SK-N-SH (cell line): ENCODE data around the gene RBM18. TPM values are rescaled to one million over a fixed set of nuclear protein-coding genes. Genes with fewer than 3 reads are reported as not detected.

Experiments
- CTCF ChIA-PET: fragments of 300-600, 350-600 bp; formaldehyde crosslinking; extraction: SDS; loops from one replicate; lab custom pipeline; 2021; lab: Yijun Ruan, JAX
- POLR2A ChIA-PET: fragments of 350-600 bp; sonication (Branson Sonifier 250); formaldehyde crosslinking; extraction: SDS; loops from one replicate; lab custom pipeline; 2020; ENCODE audit warnings: antibody characterized with exemption, inconsistent platforms; lab: Yijun Ruan, JAX
- DNase-seq: peaks from one replicate; pipeline ENCODE4 v3.0.0; 2012
- H2AFZ ChIP-seq: fragments of 200-600 bp; sonication (generic); 2 replicates; pipeline ENCODE4 v1.8.1; 2016; ENCODE audit warnings: antibody characterized with exemption, mild to moderate bottlenecking, low read depth
- H3F3A ChIP-seq: fragments of 200-600 bp; sonication (generic); replicated peaks from 2 replicates; pipeline ENCODE3; 2016; ENCODE audit warnings: antibody characterized with exemption, mild to moderate bottlenecking; ENCODE audit not compliant: insufficient read depth
- H3K27ac ChIP-seq, 2 experiments: fragments of 200-500 bp in 1 of 2; fragments of 200-600 bp in 1 of 2; sonication (Bioruptor generic) in 1 of 2; sonication (generic), shearing (Covaris generic) in 1 of 2; 2 replicates each; pipeline versions ENCODE4 v1.5.1 to v1.6.1; 2014 to 2016; ENCODE audit warnings: low read depth in 2 of 2, inconsistent platforms in 1 of 2, low read length in 1 of 2, mild to moderate bottlenecking in 1 of 2, mixed read lengths in 1 of 2
- H3K27me3 ChIP-seq: fragments of 200-600 bp; sonication (generic), shearing (Covaris generic); 2 replicates; pipeline ENCODE4 v1.6.1; 2016; ENCODE audit warnings: mixed run types; ENCODE audit not compliant: insufficient read depth
- H3K36me3 ChIP-seq, 2 experiments: fragments of 200-500 bp in 1 of 2; fragments of 200-600 bp in 1 of 2; sonication (Bioruptor generic) in 1 of 2; sonication (generic) in 1 of 2; replicated peaks in 1 of 2; 2 replicates each; pipeline versions ENCODE3 to v1.5.1; 2014 to 2016; ENCODE audit warnings: low read length in 1 of 2, mild to moderate bottlenecking in 1 of 2; ENCODE audit not compliant: insufficient read depth in 2 of 2, control insufficient read depth in 1 of 2
- H3K4me1 ChIP-seq, 2 experiments: fragments of 200-500 bp in 1 of 2; fragments of 200-600 bp in 1 of 2; sonication (Bioruptor generic) in 1 of 2; sonication (generic), shearing (Covaris generic) in 1 of 2; 2 replicates each; pipeline versions ENCODE4 v1.5.1 to v1.6.1; 2014 to 2016; ENCODE audit warnings: low read depth in 1 of 2, low read length in 1 of 2, mixed run types in 1 of 2; ENCODE audit not compliant: insufficient read depth in 2 of 2, control insufficient read depth in 1 of 2
- H3K4me2 ChIP-seq: fragments of 200-600 bp; sonication (generic), shearing (Covaris generic); 2 replicates; pipeline ENCODE4 v1.6.1; 2017; ENCODE audit warnings: mixed run types
- H3K4me3 ChIP-seq, 2 experiments: fragments of 200-500 bp in 1 of 2; fragments of 200-600 bp in 1 of 2; sonication (Bioruptor generic) in 1 of 2; sonication (generic), shearing (Covaris generic) in 1 of 2; 2 replicates each; pipeline versions ENCODE4 v1.5.1 to v1.8.1; 2014 to 2016; ENCODE audit warnings: low read depth in 2 of 2, inconsistent platforms in 1 of 2, low read length in 1 of 2, mild to moderate bottlenecking in 1 of 2, mixed read lengths in 1 of 2, moderate library complexity in 1 of 2
- H3K79me2 ChIP-seq: fragments of 200-600 bp; sonication (generic); 2 replicates; pipeline ENCODE4 v1.8.1; 2017; ENCODE audit warnings: mild to moderate bottlenecking; ENCODE audit not compliant: insufficient read depth
- H3K9ac ChIP-seq: fragments of 200-600 bp; sonication (generic); 2 replicates; pipeline ENCODE4 v1.6.1; 2017; ENCODE audit warnings: mixed run types
- H3K9me2 ChIP-seq: fragments of 200-600 bp; sonication (generic); 2 replicates; pipeline ENCODE4 v1.6.1; 2017; ENCODE audit warnings: mixed run types
- H3K9me3 ChIP-seq: fragments of 200-600 bp; sonication (generic); 2 replicates; pipeline ENCODE4 v1.6.1; 2017; ENCODE audit warnings: mixed run types, mild to moderate bottlenecking, moderate library complexity
- H4K20me1 ChIP-seq: fragments of 200-600 bp; sonication (generic); 2 replicates; pipeline ENCODE4 v1.6.1; 2017; ENCODE audit warnings: mild to moderate bottlenecking, mixed run types; ENCODE audit not compliant: insufficient read depth
- CHD2 ChIP-seq: fragments of 150-350 bp; IDR thresholded peaks from 2 replicates; pipeline ENCODE4 v1.6.1; 2018; ENCODE audit warnings: low read length; ENCODE audit not compliant: partially characterized antibody
- ELF1 ChIP-seq: IDR thresholded peaks from 2 replicates; pipeline ENCODE4 v1.4.0; 2012
- EZH2phosphoT487 ChIP-seq: fragments of 200-600 bp; sonication (generic); IDR thresholded peaks from 2 replicates; pipeline ENCODE4 v1.6.1; 2017; ENCODE audit warnings: low read depth, mixed run types, mild to moderate bottlenecking, antibody characterized with exemption, moderate library complexity, borderline replicate concordance
- FOXJ3 ChIP-seq: sonication (generic); formaldehyde crosslinking; IDR thresholded peaks from 2 replicates; pipeline ENCODE4 v1.5.1; 2020; ENCODE audit warnings: mild to moderate bottlenecking, missing genetic modification reagents
- GABPA ChIP-seq: IDR thresholded peaks from 2 replicates; pipeline ENCODE4 v1.4.0; 2012; ENCODE audit warnings: low read depth, mild to moderate bottlenecking
- GATA2 ChIP-seq: sonication (generic); formaldehyde crosslinking; IDR thresholded peaks from 2 replicates; pipeline ENCODE4 v1.5.0; 2020; ENCODE audit warnings: mild to moderate bottlenecking, missing genetic modification reagents
- IRF3 ChIP-seq: fragments of 150-350 bp; IDR thresholded peaks from 2 replicates; pipeline ENCODE4 v1.6.1; 2016; ENCODE audit warnings: mild to moderate bottlenecking, low read depth, low read length
- MAX ChIP-seq: IDR thresholded peaks from 2 replicates; pipeline ENCODE4 v1.4.0; 2012; ENCODE audit warnings: low read depth
- MEF2A ChIP-seq: IDR thresholded peaks from 2 replicates; pipeline ENCODE4 v1.4.0; 2012; ENCODE audit warnings: low read depth, borderline replicate concordance
- MXI1 ChIP-seq: IDR thresholded peaks from 2 replicates; pipeline ENCODE4 v1.6.1; 2012; ENCODE audit warnings: mild to moderate bottlenecking, low read depth, low read length, improper control_type of control experiment
- NFIC ChIP-seq: IDR thresholded peaks from 2 replicates; pipeline ENCODE4 v1.4.0; 2012; ENCODE audit warnings: borderline replicate concordance
- POLR2AphosphoS5 ChIP-seq: IDR thresholded peaks from 2 replicates; pipeline ENCODE4 v1.6.1; 2012; ENCODE audit warnings: low read depth, low read length
- RAD21 ChIP-seq: IDR thresholded peaks from 2 replicates; pipeline ENCODE4 v1.6.1; 2012; ENCODE audit warnings: mild to moderate bottlenecking, low read length
- RCOR1 ChIP-seq: fragments of 150-350 bp; IDR thresholded peaks from 2 replicates; pipeline ENCODE4 v1.6.1; 2017; ENCODE audit warnings: antibody characterized with exemption, low read length
- REST ChIP-seq: IDR thresholded peaks from 2 replicates; pipeline ENCODE4 v1.6.1; 2012; ENCODE audit warnings: mild to moderate bottlenecking, low read depth, low read length, moderate library complexity
- RXRA ChIP-seq: IDR thresholded peaks from 2 replicates; pipeline ENCODE4 v1.4.0; 2012; ENCODE audit warnings: low read depth, mild to moderate bottlenecking, borderline replicate concordance
- SMC3 ChIP-seq: IDR thresholded peaks from 2 replicates; pipeline ENCODE4 v1.6.1; 2012; ENCODE audit warnings: low read depth, low read length, improper control_type of control experiment
- TEAD4 ChIP-seq: IDR thresholded peaks from 2 replicates; pipeline ENCODE4 v1.4.0; 2012; ENCODE audit warnings: mild to moderate bottlenecking, borderline replicate concordance; ENCODE audit not compliant: insufficient read depth
- USF1 ChIP-seq: IDR thresholded peaks from 2 replicates; pipeline ENCODE4 v1.4.0; 2012; ENCODE audit warnings: low read depth, borderline replicate concordance
- YY1 ChIP-seq: IDR thresholded peaks from 2 replicates; pipeline ENCODE4 v1.4.0; 2012; ENCODE audit warnings: low read depth, mild to moderate bottlenecking
- whole genome bisulfite sequencing: methylation state at CpG from one replicate; pipeline ENCODE4 v1.1.6; 2017; ENCODE audit warnings: low lambda C conversion rate; 5-methylcytosine and 5-hydroxymethylcytosine counted together
- polyA plus RNA-seq, 3 experiments: library from polyadenylated mRNA; depleted of rRNA; stranded (reverse); fragments of >200 nt; gene quantifications; 2 replicates each; pipeline ENCODE4 v1.2.3, GENCODE V29; 2012

The RBM18 gene
- polyA plus RNA-seq, 1 of the 3 experiments (the other 2 are of a cell fraction): 8.2 TPM

- TF ChIP-seq GABPA (peak; percentile 50), USF1 (peak; percentile 83), NFIC (no peak), RAD21 (no peak), RXRA (no peak), IRF3 (no peak), RCOR1 (no peak), MXI1 (no peak), ELF1 (peak; percentile 61)
These were observed 692 bp upstream of the RBM18 start (continued) for GRCh38 chr9:122265149-122265915.

- Histone ChIP-seq H3K9me2 (no peaks in the 10 kb centered on the region), H3K79me2 (peaks cover 80% of the 10 kb centered on the region), H4K20me1 (0 out of 2 replicates have a peak, but pooled peaks cover 5% of the 10 kb centered on the region), H3K27me3 (no peaks in the 10 kb centered on the region), H3K9ac (peak overlapping the region; percentile 81), H3K4me1 (peaks cover 12 to 13% of the 10 kb centered on the region in 2 experiments; a peak in 3 of 4 replicates), H3K4me2 (peak overlapping the region; percentile 86), H2AFZ (peak overlapping the region; percentile 85; the same call in 1 of the 2 replicates), H3K9me3 (no peaks in the 10 kb centered on the region), H3F3A (no peaks in the 10 kb centered on the region), H3K27ac (peak overlapping the region; percentile 78 to 96), H3K4me3 (peak overlapping the region; percentile 55 to 88), H3K36me3 (peaks cover 11 to 26% of the 10 kb centered on the region in 2 experiments)
- TF ChIP-seq GABPA (no peak), CHD2 (no peak), TEAD4 (no peak), FOXJ3 (no peak), RCOR1 (no peak), MEF2A (no peak), SMC3 (no peak), IRF3 (no peak), YY1 (no peak), REST (no peak), EZH2phosphoT487 (no peak), MAX (no peak), POLR2AphosphoS5 (no peak), GATA2 (CRISPR knock-in tag) (no peak)
- POLR2A ChIA-PET: interaction anchor here (1.2 kb wide), 1 partner anchor 8 kb away, joined by 3 read pairs; no protein-coding TSS in a partner anchor
- DNase-seq: no peak
- 2% methylated on average over 13 of the region's 13 CpGs for WGBS
- CTCF ChIA-PET: interaction anchor here (0.6 to 3.1 kb wide), 5 partner anchors 87 to 291 kb away, joined by 3 to 12 read pairs (median 7); no protein-coding TSS in a partner anchor
These were observed 816 bp downstream of the RBM18 start for GRCh38 chr9:122263699-122264349.
